NCI-H187 (cell line): ENCODE results near the gene SH3PXD2B.

Experiments
- DNase-seq, 2 experiments: peaks; one replicate each; lab custom pipeline; 2025; lab: John Stamatoyannopoulos, UW

The SH3PXD2B gene

DNA sequence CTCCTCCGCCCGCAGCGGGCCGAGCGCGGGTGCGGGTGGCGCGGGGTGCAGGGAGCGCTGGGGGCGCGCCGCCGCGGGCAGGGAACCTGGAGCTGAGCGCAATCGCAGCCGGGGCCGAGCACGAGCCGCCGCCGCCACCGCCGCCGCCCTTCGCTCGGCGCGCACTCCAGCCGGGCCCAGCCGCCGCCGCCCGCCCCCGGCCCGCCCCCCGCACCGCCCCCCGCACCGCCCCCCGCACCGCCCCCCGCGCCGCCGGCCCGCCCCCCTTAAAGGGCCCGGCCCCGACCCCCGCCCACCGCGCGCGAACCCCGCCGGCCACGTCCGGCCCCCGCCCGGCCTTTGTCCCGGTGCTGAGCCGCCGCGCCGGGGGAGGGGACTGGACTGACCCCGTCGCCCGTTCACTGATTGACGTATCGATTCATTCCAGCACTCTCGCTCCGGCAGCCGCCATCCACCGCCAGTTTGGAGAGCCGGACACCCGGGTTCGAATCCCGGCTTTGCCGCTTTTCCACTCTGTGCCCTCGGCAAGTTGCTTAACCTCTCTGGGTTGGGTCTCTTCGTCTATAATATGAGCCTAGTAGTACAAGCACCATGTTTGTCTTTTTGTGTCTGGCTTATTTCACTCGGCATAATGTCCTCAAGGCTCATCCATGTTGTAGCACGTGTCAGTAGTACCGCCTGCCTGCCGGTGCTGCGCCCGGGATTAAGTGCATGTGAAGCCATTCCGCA is at the start of gene SH3PXD2B:
SH3PXD2B (minus strand) TSS at position 168 of the 729 bp plus-strand sequence. CDS start 173 bp downstream, outside the sequence.
- DNase-seq, result no peak

DNA sequence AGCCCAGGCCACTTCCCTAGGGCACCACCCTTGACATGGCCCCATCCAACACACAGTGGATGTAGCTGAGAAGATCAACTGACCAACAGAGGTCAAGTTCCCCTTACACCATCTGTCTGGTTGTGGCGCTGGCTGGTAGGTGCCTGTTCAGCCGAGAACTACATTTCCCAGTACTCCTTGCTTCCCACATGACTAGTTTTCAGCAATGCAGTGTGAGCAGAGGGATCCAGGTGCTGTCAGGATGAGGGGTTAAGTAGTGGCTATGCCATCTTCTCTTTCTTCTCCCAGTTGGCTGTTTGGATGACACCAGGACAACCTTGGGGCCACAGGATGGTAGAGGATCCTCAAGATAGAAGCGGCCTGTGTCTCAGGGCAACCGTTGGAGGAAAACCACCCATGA is 48.6 kb upstream of the SH3PXD2B start:
- DNase-seq, result no peak

DNA sequence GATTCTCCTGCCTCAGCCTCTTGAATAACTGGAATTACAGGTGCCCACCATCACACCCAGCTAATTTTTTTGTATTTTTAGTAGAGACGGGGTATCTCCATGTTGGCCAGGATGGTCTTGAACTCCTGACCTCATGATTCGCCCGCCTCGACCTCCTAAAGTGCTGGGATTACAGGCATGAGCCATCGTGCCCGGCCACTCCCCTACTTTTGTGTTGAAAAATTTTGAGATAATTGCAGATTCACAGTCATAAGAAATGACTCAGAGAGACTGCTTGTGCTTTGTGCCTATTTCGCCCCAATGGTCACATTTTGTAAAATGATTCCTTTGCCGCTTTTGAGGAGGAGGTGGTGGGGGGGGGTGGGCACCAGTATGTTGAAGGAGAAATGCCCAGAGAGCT is 48.1 kb upstream of the SH3PXD2B start:
- DNase-seq, result no peak

DNA sequence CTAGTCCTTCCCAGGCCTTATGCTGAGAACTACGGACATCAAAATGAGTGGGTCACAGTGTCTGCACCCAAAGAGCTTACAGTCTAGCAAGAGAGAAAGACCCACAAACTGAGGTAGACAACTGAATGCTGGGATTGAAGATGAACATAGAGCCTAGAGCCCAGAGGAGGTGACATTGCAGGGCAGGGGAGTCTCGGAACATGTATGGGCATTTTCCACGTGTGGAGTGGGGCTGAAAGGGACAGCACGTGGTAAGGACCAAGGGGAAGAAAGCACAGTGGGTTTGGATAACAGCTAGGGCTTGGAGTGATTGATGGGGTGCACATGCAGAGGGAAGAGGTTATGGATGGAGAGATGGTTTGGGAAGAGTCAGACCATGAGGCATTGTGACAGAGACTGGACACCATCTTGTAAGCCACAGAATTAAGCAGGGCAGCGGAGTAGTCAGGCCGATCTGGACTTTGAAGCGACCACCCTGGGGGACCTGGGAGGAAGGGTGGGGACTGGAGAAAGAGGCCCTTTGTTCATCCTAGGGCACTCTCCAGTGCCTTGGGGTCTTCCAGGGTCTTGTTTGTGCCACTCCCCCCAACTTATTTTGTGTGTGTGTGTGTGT is 47.5 kb upstream of the SH3PXD2B start:
- DNase-seq, result no peak

DNA sequence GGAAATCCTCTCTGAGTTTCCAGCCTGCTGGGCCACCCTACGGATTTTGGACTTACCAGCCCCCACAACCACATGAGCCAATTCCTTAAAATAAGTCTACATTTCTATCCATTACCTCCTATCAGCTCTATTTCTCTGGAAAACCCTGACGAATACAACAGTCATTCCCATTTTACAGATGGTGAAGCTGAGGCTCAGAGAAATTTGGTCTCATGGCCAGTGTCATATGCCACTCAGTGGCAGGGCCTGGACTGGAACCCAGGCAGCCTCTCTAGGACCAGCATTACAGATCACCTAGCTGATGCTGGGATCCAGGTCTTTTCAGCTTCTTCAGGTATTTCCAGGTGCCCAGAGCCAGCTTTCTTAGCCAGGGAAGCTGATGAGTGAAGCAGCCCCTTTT is 45.0 kb upstream of the SH3PXD2B start:
- no peak for DNase-seq

DNA sequence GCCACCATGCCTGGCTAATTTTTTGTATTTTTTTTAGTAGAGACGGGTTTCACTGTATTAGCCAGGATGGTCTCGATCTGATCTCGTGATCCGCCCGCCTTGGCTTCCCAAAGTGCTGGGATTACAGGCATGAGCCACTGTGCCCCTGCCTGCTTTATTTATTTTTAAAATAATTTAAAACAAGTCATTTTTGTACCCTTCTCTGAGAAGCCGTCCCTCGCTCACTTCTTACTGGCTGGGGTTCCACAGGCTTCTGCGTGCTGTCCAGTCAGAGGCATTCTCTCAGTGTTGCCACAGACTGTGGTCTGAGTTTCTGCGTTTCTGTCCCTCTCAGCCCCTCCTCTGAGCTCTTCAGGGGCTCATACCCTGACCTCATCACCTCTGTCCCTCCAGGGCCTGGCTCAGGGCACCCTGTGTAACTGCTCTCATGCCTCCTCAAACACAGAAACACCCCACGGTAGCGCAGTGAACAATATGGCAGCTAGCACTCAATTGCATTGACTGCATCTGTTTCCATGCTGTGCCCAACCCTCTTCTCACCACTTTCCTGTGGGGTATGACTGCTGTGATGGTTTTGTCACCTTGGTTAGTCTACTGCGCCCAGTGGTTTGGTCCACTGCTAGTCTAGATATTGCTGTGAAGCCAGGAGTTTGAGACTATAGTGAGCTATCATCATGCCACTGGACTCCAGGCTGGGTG is 44.3 kb upstream of the SH3PXD2B start:
- DNase-seq, result no peak

DNA sequence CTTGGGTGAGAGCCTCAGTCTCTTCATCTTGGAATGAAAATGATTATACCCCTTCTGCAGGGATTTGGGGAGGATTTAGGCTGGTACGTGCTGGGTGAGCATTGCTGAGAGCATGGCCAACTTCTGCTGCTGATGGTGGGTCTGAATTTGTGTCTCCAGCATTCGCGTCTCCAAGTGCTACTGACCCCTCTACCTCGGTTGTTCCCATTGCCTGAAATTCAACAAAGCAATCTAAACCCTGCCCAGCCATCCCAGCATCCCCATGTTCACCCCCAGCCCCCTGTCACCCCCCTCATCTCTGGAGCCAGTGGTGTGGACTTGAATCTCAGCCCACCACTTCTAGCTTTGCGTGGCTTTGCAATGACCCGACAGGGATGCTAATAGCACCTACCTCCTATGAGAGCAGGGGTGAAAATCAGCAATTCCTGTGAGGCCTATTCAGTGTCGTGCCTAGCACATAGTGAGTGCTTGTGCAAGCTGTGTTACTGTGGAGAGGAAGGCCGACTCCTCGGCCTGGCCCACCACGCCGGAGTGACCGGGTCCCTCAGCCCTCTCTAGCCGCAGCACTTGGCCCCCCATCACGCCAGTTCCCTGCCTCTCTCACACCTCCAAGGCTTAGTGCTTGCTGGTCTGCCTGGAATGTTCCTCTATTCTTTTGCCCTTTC is 43.4 kb upstream of the SH3PXD2B start:
- no peak for DNase-seq

DNA sequence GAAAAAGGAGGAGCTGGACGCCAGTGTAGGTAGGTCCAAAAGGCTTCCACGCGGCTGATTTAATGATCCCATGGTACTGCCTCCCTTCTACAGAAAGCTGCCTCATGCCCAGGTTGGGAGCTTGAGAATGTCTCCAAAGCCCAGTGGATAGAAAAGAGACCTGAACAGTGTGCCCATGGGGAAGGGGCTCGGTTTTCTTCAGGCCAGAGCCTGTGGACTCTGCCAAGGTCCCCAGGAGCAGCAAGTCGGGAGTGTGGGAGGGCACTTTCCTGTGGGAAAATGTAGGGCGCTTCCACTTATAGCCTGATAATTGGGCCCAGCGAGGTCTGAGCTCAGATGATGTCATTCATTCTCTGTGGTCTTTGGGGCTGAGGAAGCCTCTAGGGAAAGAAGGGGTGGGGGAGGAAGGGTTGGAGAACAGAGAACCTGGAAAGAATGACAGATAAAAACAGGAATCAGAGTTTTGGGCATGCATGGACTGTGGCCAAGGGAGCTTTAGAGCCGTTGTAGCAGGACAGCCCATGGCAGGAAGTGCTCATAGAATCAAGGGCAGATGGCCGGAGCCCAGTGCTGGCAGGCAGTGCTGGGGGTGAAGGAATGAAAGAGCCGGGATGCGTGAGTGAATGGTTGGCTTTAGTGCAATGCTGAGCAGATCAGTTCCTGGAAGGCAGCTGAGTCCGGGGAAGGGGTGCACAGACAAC is 42.5 kb upstream of the SH3PXD2B start:
- DNase-seq, result no peak

DNA sequence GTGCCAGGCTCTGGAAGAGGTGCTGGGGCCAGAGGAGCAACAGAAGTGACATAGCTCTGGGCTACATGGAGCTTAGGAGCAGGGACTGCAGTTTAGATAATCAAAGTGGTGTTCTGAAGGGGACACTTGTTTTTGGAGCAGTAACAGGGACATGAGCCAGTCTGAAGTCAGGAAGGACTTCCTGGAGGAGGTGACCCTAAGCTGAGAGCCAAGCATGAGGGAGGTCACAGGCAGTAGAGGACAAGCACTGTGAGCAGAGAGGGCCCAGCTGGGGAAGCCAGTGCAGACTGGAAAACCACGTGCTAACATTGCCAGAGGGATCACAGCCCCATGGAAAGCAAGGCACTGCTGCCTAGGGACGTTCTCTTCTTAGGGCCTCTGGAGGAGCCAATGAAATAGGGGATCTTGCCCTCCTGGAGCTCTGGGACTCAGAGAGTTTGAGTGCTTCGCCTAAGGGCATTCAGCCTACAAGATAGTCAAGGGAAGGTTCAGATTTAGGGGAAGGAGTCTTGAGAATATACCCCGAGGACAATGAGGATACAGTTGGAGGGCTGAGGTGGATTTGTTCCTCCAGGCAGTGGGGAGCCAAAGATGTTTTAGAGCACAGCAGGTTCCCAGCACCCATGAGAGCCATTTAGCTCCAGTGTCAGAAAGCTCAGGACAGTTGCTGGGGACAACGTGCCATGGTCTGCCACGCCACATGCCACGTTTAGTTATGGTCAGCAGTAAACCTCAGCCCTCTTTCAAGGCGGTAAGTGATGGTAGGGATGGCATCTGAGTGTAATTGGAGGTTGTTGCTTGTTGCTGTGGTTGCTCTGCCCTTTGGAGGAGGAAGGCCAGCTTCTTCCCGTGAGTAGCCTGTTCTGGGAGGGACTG is 40.5 kb upstream of the SH3PXD2B start:
- DNase-seq, result no peak

DNA sequence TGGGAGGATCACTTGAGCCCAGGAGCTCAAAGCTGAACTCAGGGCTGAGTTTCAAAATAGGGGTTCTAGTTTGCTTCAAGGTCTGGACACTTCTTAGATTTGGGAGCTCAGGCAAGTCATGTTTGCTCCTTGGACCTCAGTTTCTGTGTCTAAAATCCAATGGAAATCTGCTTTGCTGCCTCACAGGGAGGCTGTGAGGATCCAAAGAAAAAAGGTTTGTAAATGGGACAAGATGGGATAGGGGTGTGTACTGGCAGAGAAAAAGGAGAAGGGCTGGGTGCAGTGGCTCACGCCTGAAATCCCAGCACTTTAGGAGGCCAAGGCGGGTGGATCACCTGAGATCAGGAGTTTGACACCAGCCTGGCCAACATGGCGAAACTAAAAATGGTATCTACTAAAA is 39.6 kb upstream of the SH3PXD2B start:
- no peak for DNase-seq

DNA sequence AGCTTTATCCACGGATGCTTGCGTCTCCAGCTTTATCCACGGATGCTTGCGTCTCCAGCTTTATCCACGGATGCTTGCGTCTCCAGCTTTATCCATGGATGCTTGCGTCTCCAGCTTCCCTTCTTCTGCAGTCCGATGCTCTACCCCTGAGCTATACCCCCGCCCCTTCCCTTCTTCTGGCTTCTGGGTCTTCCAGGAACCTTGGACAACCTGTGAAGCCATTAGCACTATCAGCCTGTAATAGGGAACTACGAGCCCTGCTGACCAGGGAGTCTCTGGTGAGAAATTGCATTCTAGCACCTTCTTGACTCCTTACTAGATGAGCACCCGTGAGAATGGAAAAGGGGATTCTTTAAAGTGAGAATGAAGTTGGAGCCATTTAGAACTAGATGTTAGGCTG is 39.1 kb upstream of the SH3PXD2B start:
- DNase-seq, result no peak

DNA sequence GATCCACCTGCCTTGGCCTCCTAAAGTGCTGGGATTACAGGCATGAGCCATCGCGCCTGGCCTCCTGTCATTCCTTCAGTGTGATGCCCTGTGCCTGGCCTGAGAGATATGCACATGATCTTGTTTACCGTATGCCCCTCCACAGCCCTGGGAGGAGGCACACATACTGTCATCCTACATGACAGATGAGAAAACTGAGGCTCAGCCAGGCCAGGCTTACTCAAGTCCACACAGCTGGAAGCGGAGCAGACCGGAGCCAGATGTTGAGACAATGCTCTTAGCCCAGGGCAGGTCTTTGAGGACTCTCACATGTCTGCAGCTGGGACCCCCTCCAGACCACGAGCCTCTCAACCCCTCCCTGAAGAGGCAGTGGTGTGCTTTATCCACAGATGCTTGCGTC is 38.7 kb upstream of the SH3PXD2B start:
- no peak for DNase-seq

DNA sequence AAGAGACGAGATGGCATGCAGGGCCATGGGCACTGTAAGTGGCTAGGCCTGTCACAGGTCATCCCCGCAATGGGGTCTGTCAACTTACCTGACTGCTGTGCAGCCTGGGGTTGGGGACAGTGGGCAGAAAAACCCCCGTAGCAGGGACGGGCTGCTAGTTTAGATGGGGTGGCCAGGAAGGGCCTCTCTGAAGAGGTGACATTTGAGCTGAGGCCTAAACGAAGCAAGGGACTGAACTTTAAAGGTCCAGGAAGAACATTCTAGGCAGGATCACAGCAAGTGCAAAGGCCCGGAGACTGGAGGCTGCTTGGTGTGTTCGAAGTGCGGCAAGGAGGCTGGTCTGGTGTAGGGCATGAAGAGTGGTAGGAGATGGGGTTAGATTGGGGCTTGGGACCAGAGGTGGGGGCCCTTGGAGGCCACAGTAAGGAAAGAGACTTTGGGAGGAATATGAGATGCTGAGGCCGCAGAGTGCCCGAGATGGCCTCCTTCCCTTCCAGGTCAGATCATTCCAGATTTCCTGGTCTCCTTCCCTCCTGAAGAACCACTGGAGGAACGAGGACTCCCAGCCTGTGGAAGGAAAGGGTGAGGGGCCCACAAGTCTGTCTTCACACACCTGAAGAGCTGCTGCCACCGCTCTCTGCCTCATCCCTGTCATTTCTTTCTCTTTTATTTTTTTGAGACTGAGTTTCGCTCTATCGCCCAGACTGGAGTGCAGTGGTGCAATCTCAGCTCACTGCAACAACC is 37.9 kb upstream of the SH3PXD2B start:
- no peak for DNase-seq

DNA sequence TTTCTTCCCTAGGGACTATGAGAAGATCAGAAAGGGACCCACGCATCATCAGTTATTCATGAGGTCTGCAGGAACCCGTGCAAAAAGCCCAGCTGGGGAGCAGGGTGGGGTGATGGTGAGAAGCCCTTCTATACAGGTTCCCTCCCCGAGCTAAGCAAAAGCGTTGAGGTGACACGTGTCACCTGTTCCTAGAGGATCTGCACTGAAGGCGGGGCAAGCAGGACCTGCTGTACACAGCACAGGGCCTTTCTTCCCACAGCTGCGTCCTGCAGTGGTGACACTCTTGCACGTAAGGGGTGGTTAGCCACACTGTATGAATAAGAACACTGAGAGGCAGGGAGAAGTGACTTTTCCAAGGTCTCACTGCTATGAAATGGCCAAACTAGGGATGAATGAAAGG is 37.2 kb upstream of the SH3PXD2B start:
- DNase-seq, result peak in 1 of 2 experiments; percentile 47

DNA sequence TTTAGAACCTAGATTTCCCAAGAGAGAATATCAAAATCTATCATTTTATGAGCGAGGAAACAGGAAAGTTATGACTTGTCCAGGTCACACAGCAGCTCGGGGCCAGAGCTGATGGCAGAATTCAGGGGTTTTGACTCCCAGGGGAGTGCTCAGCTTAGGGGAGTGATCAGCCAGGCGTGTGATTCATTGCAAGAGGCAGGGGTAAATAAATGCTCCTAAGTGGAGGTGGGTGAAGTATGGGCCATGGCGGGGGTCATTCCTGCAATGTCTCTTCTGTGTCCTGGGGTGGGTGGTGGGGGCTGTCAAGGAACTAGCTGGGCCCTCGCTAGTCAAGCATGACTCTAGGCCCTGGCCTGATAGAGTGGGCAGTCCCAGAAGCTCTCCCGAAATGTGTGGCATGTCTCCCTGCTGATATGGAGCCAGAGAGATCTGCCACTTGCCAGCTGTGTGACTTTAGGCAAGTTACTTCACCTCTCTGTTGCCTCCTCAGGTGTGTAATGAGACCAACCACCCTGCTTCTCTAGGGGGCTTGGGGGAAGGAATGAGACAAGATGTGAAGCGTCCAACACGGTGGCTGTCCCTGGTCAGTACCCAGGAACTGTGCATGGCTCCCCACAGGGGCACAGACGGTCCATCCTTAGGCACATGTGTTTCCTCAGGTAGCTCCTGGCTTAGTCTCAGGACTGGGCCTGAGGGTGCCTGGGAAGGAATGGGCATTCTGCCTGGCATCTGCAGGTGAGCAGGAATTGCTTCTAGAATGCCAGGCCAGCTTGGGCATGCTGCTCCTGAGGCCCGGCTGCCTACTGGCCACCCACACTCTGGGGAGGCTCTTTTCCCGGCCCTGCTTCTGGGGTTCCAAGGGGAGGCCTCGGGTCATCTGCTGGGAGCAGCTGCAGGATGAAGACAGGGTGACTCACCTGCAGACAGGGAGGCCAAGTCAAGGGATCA is 36.5 kb upstream of the SH3PXD2B start:
- DNase-seq, result no peak

DNA sequence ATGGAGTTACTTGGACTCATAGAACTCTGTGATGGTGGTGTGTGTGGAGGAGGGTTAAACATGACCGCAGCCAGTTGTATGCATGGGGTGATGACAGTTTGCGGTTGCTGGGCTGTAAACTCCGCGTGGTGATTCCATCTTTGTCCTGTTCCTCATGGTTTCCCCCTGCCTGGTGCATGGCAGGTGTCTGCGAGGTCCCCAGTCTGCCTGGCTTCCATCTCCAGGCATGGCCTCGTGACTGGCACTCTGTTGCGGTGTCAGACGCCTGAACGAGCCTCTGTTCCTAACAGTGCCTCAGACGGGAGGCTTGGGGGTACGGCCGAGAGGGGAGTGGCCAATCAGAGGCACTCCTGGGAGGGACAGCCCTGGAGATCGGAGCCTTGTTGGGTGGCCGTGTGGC is 33.9 kb upstream of the SH3PXD2B start:
- DNase-seq, result no peak

DNA sequence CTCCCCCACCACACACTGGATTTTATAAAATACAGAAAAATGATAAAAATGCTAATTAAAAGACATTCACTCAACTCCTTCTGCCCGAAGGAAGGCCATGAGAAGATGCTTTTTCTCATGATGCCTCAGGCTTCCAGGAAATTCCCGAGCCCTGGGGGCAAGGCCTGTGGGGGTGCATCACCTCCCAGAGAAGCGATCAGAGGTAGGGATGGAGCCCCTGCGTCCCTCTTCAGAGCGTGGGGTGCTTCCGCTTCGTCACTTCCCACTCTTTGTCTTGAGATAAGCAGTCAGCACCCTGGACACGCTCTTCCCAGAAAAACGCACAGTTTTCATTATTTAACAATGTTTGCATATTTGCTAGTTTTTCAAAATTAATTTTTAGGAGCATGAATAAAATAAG is 33.3 kb upstream of the SH3PXD2B start:
- no peak for DNase-seq

DNA sequence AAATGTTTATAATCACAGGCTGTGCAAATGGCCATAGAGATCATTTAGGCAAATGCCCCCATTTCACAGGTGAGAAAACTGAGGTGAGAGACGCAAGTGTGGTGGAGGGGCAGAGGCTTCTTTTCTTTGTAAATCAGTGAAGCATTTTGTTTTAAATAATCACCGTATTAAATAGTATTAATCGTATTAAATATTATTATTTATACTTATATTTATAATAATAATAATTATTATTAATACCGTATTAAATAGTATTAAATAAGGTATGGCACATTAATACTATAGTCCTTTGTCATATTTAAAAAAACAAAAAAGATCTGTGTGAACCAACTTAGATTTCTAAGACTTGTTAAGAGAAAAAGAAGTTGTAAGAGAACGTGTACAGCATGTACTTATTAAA is 32.6 kb upstream of the SH3PXD2B start:
- DNase-seq, result no peak

DNA sequence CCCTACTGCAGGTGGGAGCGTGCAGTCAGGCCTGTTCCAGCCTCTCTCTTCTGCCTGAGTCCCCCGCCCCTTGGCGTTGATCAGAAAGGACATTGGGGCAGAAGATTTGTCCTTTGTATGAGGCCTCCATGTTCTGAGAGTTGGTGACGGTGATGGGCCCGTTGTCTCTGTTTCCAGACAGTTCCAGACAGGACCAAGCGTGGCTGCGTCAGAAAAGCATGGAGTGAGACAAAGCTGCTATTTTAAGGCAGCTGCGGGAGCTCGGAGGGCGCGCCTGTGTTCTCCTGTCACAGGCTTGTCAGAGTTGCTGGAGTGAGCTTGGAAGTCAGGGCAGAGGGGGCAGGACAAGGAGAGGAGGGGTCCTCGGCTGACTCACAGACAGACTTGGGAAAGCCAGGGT is 32.1 kb upstream of the SH3PXD2B start:
- DNase-seq, result no peak
